PC-9 (cell line): ENCODE results near the gene PRKCA. TPM values are rescaled to one million over a fixed set of nuclear protein-coding genes. Genes with fewer than 3 reads are reported as not detected.
A peak's percentile ranks its signal among the peaks of the same experiment; 100 is the strongest.

ENCODE experiments used
- BruUV-seq: library from RNA; stranded (reverse); fragments of 400-500 nt; replicated peaks from 2 replicates; lab custom pipeline; 2021; lab: Mats Ljungman, UMichigan
- CTCF ChIA-PET: fragments of 300-600 bp; sonication (Branson Sonifier 250); formaldehyde crosslinking; loops from one replicate; lab custom pipeline; 2022; ENCODE audit warnings: antibody characterized with exemption; lab: Charles Lee
- POLR2A ChIA-PET: fragments of 300-600 bp; sonication (Branson Sonifier 250); formaldehyde crosslinking; loops from one replicate; lab custom pipeline; 2022; ENCODE audit warnings: antibody characterized with exemption; ENCODE audit not compliant: unreplicated experiment; lab: Charles Lee
- DNase-seq, 2 experiments: peaks; one replicate each; pipeline versions ENCODE4 v3.0.0 to v3.0.0-alpha.2; 2015 to 2022; ENCODE audit warnings: mixed read lengths in 1 of 2
- H2AFZ ChIP-seq: fragments of 200-600 bp; sonication (generic); 2 replicates; pipeline ENCODE4 v1.8.1; 2017; ENCODE audit warnings: antibody characterized with exemption
- H3F3A ChIP-seq: fragments of 200-600 bp; sonication (generic); 2 replicates; pipeline ENCODE4 v1.8.1; 2017; ENCODE audit warnings: antibody characterized with exemption, mild to moderate bottlenecking, low read depth; ENCODE audit not compliant: insufficient read depth
- H3K27ac ChIP-seq: fragments of 200-600 bp; sonication (generic); 2 replicates; pipeline ENCODE4 v1.6.1; 2016; ENCODE audit warnings: mixed run types
- H3K27me3 ChIP-seq: fragments of 200-600 bp; sonication (generic); 2 replicates; pipeline ENCODE4 v1.6.1; 2016; ENCODE audit warnings: low read depth, mixed run types; ENCODE audit not compliant: insufficient read depth
- H3K36me3 ChIP-seq: fragments of 200-600 bp; sonication (generic); 2 replicates; pipeline ENCODE4 v1.6.1; 2016; ENCODE audit warnings: low read depth, mixed run types
- H3K4me1 ChIP-seq: fragments of 200-600 bp; sonication (generic); replicated peaks from 2 replicates; pipeline ENCODE4 v1.6.1; 2016; ENCODE audit warnings: mixed run types; ENCODE audit not compliant: insufficient read depth
- H3K4me2 ChIP-seq: fragments of 200-600 bp; sonication (generic); 2 replicates; pipeline ENCODE4 v1.6.1; 2017; ENCODE audit warnings: mixed run types
- H3K4me3 ChIP-seq: fragments of 200-600 bp; sonication (generic); 2 replicates; pipeline ENCODE4 v1.6.1; 2016; ENCODE audit warnings: mixed run types
- H3K79me2 ChIP-seq: fragments of 200-600 bp; sonication (generic); 2 replicates; pipeline ENCODE4 v1.6.1; 2017; ENCODE audit warnings: low read depth, mixed run types
- H3K9me2 ChIP-seq: fragments of 200-600 bp; sonication (generic); 2 replicates; pipeline ENCODE4 v1.8.1; 2017; ENCODE audit warnings: mild to moderate bottlenecking; ENCODE audit not compliant: insufficient read depth
- H3K9me3 ChIP-seq: fragments of 200-600 bp; sonication (generic); 2 replicates; pipeline ENCODE4 v1.8.1; 2016; ENCODE audit warnings: low read depth; ENCODE audit not compliant: insufficient read depth
- H4K20me1 ChIP-seq: fragments of 200-600 bp; sonication (generic); 2 replicates; pipeline ENCODE4 v1.8.1; 2017; ENCODE audit not compliant: insufficient read depth
- EZH2 ChIP-seq: fragments of 200-600 bp; sonication (generic); IDR thresholded peaks from 2 replicates; pipeline ENCODE4 v1.8.0; 2017; ENCODE audit warnings: antibody characterized with exemption, low read depth
- intact Hi-C: fragments of 100-400 bp; cut with micrococcal nuclease; formaldehyde crosslinking; loops from one replicate; pipeline ENCODE4 v1.10.0; 2022; ENCODE audit not compliant: unreplicated experiment
- total RNA-seq: library from RNA; stranded (reverse); gene quantifications from 2 replicates; pipeline ENCODE4 v1.2.3, GENCODE V29; 2021
- TF ChIP-seq, protein P1 (sequence below): fragments of 200-600 bp; sonication (generic); conservative IDR thresholded peaks from 2 replicates; pipeline ENCODE4 v1.6.1; 2017; ENCODE audit warnings: mixed run types, antibody characterized with exemption, mild to moderate bottlenecking, moderate library complexity

The PRKCA gene
- total RNA-seq, 1 experiment from 2014 or later, result 23.1 TPM

DNA sequence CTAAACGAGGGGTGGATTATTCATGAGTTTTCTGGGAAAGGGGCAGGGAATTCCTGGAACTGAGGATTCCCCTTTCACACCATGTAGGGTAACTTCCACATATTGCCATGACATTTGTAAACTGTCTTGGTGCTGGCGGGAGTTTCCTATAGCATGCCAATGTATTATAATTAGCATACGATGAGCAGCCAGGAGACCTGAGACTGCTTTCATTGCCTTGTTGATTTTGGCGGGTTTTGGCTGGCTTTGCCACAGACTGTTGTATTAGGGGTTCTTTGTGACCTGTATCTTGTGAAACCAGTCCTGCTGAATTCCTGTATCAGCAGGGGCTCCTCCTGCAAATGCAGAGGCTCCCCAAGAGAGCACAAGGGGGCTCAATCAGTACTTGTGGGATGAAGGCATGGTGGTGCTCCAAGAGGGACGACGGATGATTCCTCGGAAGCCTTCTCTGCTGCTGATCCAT is 428.1 kb downstream of the PRKCA start:
- Histone ChIP-seq H3K9me2 (no peaks in the 10 kb centered on the region), H3F3A (no peaks in the 10 kb centered on the region), H3K4me3 (no peak overlapping the region), H3K27me3 (no peaks in the 10 kb centered on the region), H2AFZ (no peak overlapping the region), H3K36me3 (no peaks in the 10 kb centered on the region), H3K79me2 (no peaks in the 10 kb centered on the region), H3K4me2 (no peak overlapping the region), H3K9me3 (no peaks in the 10 kb centered on the region), H4K20me1 (no peaks in the 10 kb centered on the region), H3K4me1 (0 out of 2 replicates have a peak, but pooled peaks cover 5% of the 10 kb centered on the region), H3K27ac (no peak overlapping the region)
- BruUV-seq, result no TSS peak
- no peak for TF ChIP-seq EZH2
- TF ChIP-seq, protein P1, sequence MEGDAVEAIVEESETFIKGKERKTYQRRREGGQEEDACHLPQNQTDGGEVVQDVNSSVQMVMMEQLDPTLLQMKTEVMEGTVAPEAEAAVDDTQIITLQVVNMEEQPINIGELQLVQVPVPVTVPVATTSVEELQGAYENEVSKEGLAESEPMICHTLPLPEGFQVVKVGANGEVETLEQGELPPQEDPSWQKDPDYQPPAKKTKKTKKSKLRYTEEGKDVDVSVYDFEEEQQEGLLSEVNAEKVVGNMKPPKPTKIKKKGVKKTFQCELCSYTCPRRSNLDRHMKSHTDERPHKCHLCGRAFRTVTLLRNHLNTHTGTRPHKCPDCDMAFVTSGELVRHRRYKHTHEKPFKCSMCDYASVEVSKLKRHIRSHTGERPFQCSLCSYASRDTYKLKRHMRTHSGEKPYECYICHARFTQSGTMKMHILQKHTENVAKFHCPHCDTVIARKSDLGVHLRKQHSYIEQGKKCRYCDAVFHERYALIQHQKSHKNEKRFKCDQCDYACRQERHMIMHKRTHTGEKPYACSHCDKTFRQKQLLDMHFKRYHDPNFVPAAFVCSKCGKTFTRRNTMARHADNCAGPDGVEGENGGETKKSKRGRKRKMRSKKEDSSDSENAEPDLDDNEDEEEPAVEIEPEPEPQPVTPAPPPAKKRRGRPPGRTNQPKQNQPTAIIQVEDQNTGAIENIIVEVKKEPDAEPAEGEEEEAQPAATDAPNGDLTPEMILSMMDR, result no peak
- peak; percentile 58 to 67 for DNase-seq
- ChIA-PET CTCF (interaction anchor here (0.6 kb wide), 1 partner anchor 83 kb away, joined by 6 read pairs; no protein-coding TSS in a partner anchor), POLR2A (interaction anchor here (0.6 kb wide), 1 partner anchor 964 kb away, joined by 3 read pairs; no protein-coding TSS in a partner anchor)
- intact Hi-C loops, result loop anchor here (2.0 kb wide), 1 partner anchor 428 kb away; no protein-coding TSS in a partner anchor

DNA sequence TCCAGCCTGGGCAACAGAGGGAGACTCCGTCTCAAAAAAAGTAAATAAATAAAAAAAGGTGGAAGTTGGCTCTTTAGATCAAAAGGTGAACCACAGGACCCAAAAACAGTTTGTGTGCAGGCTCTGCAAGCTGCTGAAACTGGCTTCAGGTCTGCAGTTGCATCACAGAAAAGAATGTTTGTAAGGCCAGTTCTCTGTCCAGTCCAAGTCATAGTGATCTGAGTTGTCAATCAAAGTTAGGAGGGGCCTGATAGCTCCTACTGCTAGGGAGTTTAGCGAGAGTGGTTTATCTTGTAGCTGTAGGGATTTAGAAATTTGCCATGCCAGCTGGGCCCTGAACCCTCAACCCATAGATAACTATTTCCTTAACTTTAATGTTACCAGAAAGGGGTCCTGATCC is 431.3 kb downstream of the PRKCA start:
- no peaks in the 10 kb centered on the region for H3K27me3 ChIP-seq
- no peak overlapping the region for H3K4me2 ChIP-seq
- intact Hi-C loops, result no loop called here
- H3K4me1 ChIP-seq, result 0 out of 2 replicates have a peak, but pooled peaks cover 5% of the 10 kb centered on the region
- no peak overlapping the region for H3K4me3 ChIP-seq
- no peaks in the 10 kb centered on the region for H3K9me3 ChIP-seq
- no peaks in the 10 kb centered on the region for H3F3A ChIP-seq
- TF ChIP-seq EZH2, result no peak
- TF ChIP-seq, protein P1, result no peak
- H4K20me1 ChIP-seq, result no peaks in the 10 kb centered on the region
- H3K9me2 ChIP-seq, result no peaks in the 10 kb centered on the region
- DNase-seq, result no peak
- no TSS peak for BruUV-seq
- H3K36me3 ChIP-seq, result peaks cover 4% of the 10 kb centered on the region; the same call in 1 of the 2 replicates
- H3K27ac ChIP-seq, result no peak overlapping the region
- ChIA-PET CTCF (no interaction called here), POLR2A (interaction anchor here (0.6 kb wide), 1 partner anchor 380 kb away, joined by 3 read pairs; no protein-coding TSS in a partner anchor)
- H3K79me2 ChIP-seq, result no peaks in the 10 kb centered on the region
- no peak overlapping the region for H2AFZ ChIP-seq

DNA sequence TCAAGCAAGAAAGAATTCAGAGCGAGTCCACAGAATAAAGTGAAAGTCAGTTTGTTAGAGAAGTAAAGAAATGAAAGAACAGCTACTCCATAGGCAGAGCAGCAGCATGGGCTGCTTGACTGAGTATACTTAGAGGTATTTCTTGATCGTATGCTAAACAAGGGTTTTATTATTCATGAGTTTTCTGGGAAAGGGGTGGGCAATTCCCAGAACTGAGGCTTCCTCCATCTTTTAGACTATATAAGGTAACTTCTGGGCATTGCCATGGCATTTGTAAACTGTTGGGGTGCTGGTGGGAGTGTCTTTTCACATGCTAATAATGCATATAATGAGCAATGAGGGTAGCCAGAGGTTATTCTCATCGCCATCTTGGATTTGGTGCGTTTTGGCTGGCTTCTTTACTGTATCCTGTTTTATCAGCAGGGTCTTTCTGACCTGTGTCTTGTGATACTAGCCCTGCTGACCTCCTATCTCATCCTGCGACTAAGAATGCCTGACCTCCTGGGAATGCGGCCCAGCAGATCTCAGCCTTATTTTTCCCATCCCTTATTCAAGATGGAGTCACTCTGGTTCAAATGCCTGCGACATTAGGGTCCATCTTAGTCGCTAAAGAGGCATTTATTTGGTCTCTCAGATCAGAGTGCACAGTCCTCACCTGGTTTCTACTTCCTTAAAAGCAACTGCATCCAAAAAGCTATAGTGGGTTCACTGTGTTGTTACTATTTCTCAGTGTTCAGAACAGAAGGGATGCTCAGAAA is 432.0 kb downstream of the PRKCA start:
- CTCF ChIA-PET, result no interaction called here
- no peak for DNase-seq
- intact Hi-C loops, result no loop called here

More for the DNA sequence above, 432.0 kb downstream of the PRKCA start:
- BruUV-seq, result no TSS peak
- Histone ChIP-seq H4K20me1 (no peaks in the 10 kb centered on the region), H3K36me3 (peaks cover 4% of the 10 kb centered on the region; the same call in 1 of the 2 replicates), H3K4me3 (no peak overlapping the region), H3K4me2 (no peak overlapping the region), H3F3A (no peaks in the 10 kb centered on the region), H2AFZ (no peak overlapping the region), H3K9me2 (no peaks in the 10 kb centered on the region), H3K9me3 (no peaks in the 10 kb centered on the region), H3K27me3 (no peaks in the 10 kb centered on the region), H3K79me2 (no peaks in the 10 kb centered on the region), H3K4me1 (0 out of 2 replicates have a peak, but pooled peaks cover 5% of the 10 kb centered on the region), H3K27ac (no peak overlapping the region)
- POLR2A ChIA-PET, result interaction anchor here (0.6 kb wide), 1 partner anchor 379 kb away, joined by 3 read pairs; no protein-coding TSS in a partner anchor
- TF ChIP-seq, protein P1, result no peak
- TF ChIP-seq EZH2, result no peak
